ENCODE results near the gene SNRNP25. TPM values are rescaled to one million over a fixed set of nuclear protein-coding genes. Genes with fewer than 3 reads are reported as not detected.

The SNRNP25 gene
- total and polyA plus RNA-seq, 9 of the 15 experiments (the other 6 are each of a cell fraction or from before 2014, with no cell fraction given) = 59.0 to 176 (median 108) TPM

GRCh38 chr16:53346-54236 lies at the start of gene SNRNP25, which contains the start of gene POLR3K (continued):
- 0 out of 2 replicates have a peak, but pooled peaks have one; percentile 16 for TF ChIP-seq ZBTB2 (IDR thresholded peaks at IDR 0.05)
- TF ChIP-seq HNRNPLL (IDR thresholded peaks at IDR 0.05; ENCODE audit: low read depth, low read length, poor library complexity, severe bottlenecking) = peak; percentile 76
- 0 out of 2 replicates have a peak, but pooled peaks have one; percentile 28 for TF ChIP-seq CHCHD3 (CRISPR knock-in tag; IDR thresholded peaks at IDR 0.05)
- TF ChIP-seq SUPT5H (IDR thresholded peaks at IDR 0.05) = peak; percentile 83
- peak in 1 of 2 experiments; percentile 17; a peak in 1 of 4 replicates for TF ChIP-seq ZNF639 (CRISPR knock-in tag; conservative IDR thresholded peaks at IDR 0.05 in 1 of 2, IDR thresholded peaks at IDR 0.05 in 1 of 2)
- no peak for TF ChIP-seq MITF (IDR thresholded peaks at IDR 0.05)
- TF ChIP-seq FOXA3 (CRISPR knock-in tag; conservative IDR thresholded peaks at IDR 0.05 in 1 of 2, IDR thresholded peaks at IDR 0.05 in 1 of 2) = no peak
- no peak for TF ChIP-seq BRCA1 (IDR thresholded peaks at IDR 0.05)
- no peak for TF ChIP-seq BRCA1 (CRISPR knock-in tag; IDR thresholded peaks at IDR 0.05)
- peak; percentile 66 for TF ChIP-seq CHD1 (IDR thresholded peaks at IDR 0.05; ENCODE audit: low read length)
- TF ChIP-seq MXI1 (IDR thresholded peaks at IDR 0.05; ENCODE audit: low read depth, low read length) = peak; percentile 60; the same call in 1 of the 2 replicates
- peak; percentile 55 for TF ChIP-seq BHLHE40 (IDR thresholded peaks at IDR 0.05; ENCODE audit: low read length)
- TF ChIP-seq PYGO2 (tag; IDR thresholded peaks at IDR 0.05) = no peak
- TF ChIP-seq VEZF1 (CRISPR knock-in tag; IDR thresholded peaks at IDR 0.05) = peak; percentile 97
- no peak for TF ChIP-seq RBM34 (IDR thresholded peaks at IDR 0.05; ENCODE audit: borderline replicate concordance, insufficient read depth, low read length)
- TF ChIP-seq SIN3B (IDR thresholded peaks at IDR 0.05; ENCODE audit: low read depth) = peak; percentile 41; the same call in 1 of the 2 replicates
- TF ChIP-seq, protein P1, sequence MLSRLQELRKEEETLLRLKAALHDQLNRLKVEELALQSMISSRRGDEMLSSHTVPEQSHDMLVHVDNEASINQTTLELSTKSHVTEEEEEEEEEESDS (CRISPR knock-in tag; IDR thresholded peaks at IDR 0.05) = no peak
- no peak for TF ChIP-seq ZNF217 (CRISPR knock-in tag; IDR thresholded peaks at IDR 0.05)
- no peak for TF ChIP-seq RHOXF2B (CRISPR knock-in tag; conservative IDR thresholded peaks at IDR 0.05)
- TF ChIP-seq TCF7 (IDR thresholded peaks at IDR 0.05; ENCODE audit: borderline replicate concordance) = 0 out of 2 replicates have a peak, but pooled peaks have one; percentile 42
- peak; percentile 20 for TF ChIP-seq ZNF146 (CRISPR knock-in tag; IDR thresholded peaks at IDR 0.05; ENCODE audit: unreplicated experiment)
